ENCODE results near the gene MTHFR.

GRCh38 chr1:11767922-11768704 is 37.7 kb downstream of the MTHFR start:
- TF ChIP-seq GATA2 (IDR thresholded peaks at IDR 0.05; ENCODE audit: low read depth, low read length) (no peak), GATA3 (IDR thresholded peaks at IDR 0.05; ENCODE audit: low read depth, low read length) (no peak)
